Measurements from ENCODE around the gene KIF21B. TPM values are rescaled to one million over a fixed set of nuclear protein-coding genes. Genes with fewer than 3 reads are reported as not detected.

KIF21B gene
- total RNA-seq, 1 donor from 2014 or later, result 10.2 TPM

GRCh38 chr1:200925831-200926230 is 97.7 kb downstream of the KIF21B start:
- TF ChIP-seq CTCF (IDR thresholded peaks at IDR 0.05), result no peak
- Histone ChIP-seq H3K4me3 (no peak overlapping the region), H3K27me3 (no peaks in the 10 kb centered on the region), H3K9me3 (no peaks in the 10 kb centered on the region), H3K36me3 (no peaks in the 10 kb centered on the region), H3K27ac (no peak overlapping the region), H3K4me1 (no peaks in the 10 kb centered on the region)
- DNase-seq (ENCODE audit: low spot score in 2 of 2), result no peak
- intact Hi-C loops (cut with DNase I), result no loop called here

- H3K4me3 ChIP-seq, result no peak overlapping the region
- no peak for DNase-seq (ENCODE audit: low spot score in 2 of 2)
- H3K9me3 ChIP-seq, result no peaks in the 10 kb centered on the region
- H3K36me3 ChIP-seq, result no peaks in the 10 kb centered on the region
- intact Hi-C loops (cut with DNase I), result no loop called here
- no peak overlapping the region for H3K27ac ChIP-seq
- H3K4me1 ChIP-seq, result no peaks in the 10 kb centered on the region
- no peak for TF ChIP-seq CTCF (IDR thresholded peaks at IDR 0.05)
- H3K27me3 ChIP-seq, result no peaks in the 10 kb centered on the region
These were observed 99.9 kb downstream of the KIF21B start for GRCh38 chr1:200923601-200924000.

GRCh38 chr1:200922406-200922805 is 101.1 kb downstream of the KIF21B start:
- H3K27ac ChIP-seq, result no peak overlapping the region
- no peak overlapping the region for H3K4me3 ChIP-seq
- H3K9me3 ChIP-seq, result no peaks in the 10 kb centered on the region
- DNase-seq (ENCODE audit: low spot score in 2 of 2), result peak in 1 of 2 donors; percentile 55
- H3K36me3 ChIP-seq, result no peaks in the 10 kb centered on the region
- no peaks in the 10 kb centered on the region for H3K27me3 ChIP-seq
- intact Hi-C loops (cut with DNase I), result no loop called here
- no peak for TF ChIP-seq CTCF (IDR thresholded peaks at IDR 0.05)
- H3K4me1 ChIP-seq, result no peaks in the 10 kb centered on the region

- no peak for TF ChIP-seq CTCF (IDR thresholded peaks at IDR 0.05)
- intact Hi-C loops (cut with DNase I), result no loop called here
- no peak overlapping the region for H3K4me3 ChIP-seq
- no peaks in the 10 kb centered on the region for H3K27me3 ChIP-seq
- H3K36me3 ChIP-seq, result no peaks in the 10 kb centered on the region
- no peaks in the 10 kb centered on the region for H3K4me1 ChIP-seq
- no peak for DNase-seq (ENCODE audit: low spot score in 2 of 2)
- no peak overlapping the region for H3K27ac ChIP-seq
- H3K9me3 ChIP-seq, result no peaks in the 10 kb centered on the region
These were observed 101.9 kb downstream of the KIF21B start for GRCh38 chr1:200921571-200922110.

Other genes with a start within 250 kb of the KIF21B start
- not detected for gene GPR25, start 150.7 kb downstream of the KIF21B start, total RNA-seq
- gene INAVA, start 128.8 kb downstream of the KIF21B start, total RNA-seq, result not detected
- gene CACNA1S, start 88.7 kb upstream of the KIF21B start, total RNA-seq, result not detected
- not detected for gene ASCL5, start 103.5 kb upstream of the KIF21B start, total RNA-seq
- 45.8 TPM for gene TMEM9, start 130.8 kb upstream of the KIF21B start, total RNA-seq
- gene IGFN1, start 167.1 kb upstream of the KIF21B start, total RNA-seq, result not detected